IMR-90 (cell line): Measurements from ENCODE around the gene TMPRSS6. TPM values are rescaled to one million over a fixed set of nuclear protein-coding genes. Genes with fewer than 3 reads are reported as not detected.

Experiments
- ATAC-seq: fragments of 200-7000 bp; cut with Tn5 transposase; 2 replicates; pipeline ENCODE4 v1.9.1; 2020; ENCODE audit warnings: low read depth, mild to moderate bottlenecking, moderate library complexity
- BruUV-seq: library from RNA; stranded (reverse); fragments of 400-500 nt; replicated peaks from 2 replicates; lab custom pipeline; 2021; lab: Mats Ljungman, UMichigan
- CTCF ChIA-PET: fragments of 300-600 bp; formaldehyde crosslinking; extraction: SDS; loops from one replicate; lab custom pipeline; 2021; ENCODE audit warnings: antibody characterized with exemption; lab: Yijun Ruan, JAX
- POLR2A ChIA-PET: fragments of 300-600 bp; sonication (Branson Sonifier 250); formaldehyde crosslinking; loops from one replicate; lab custom pipeline; 2022; ENCODE audit warnings: antibody characterized with exemption; ENCODE audit not compliant: unreplicated experiment; lab: Charles Lee
- DNase-seq: peaks from one replicate; pipeline ENCODE4 v3.0.0; 2013
- H2AFZ ChIP-seq: replicated peaks from 2 replicates; pipeline ENCODE3; 2013; ENCODE audit warnings: low read length, mild to moderate bottlenecking; ENCODE audit not compliant: poor library complexity
- H2AK5ac ChIP-seq: 2 replicates; pipeline ENCODE4 v1.6.1; 2013; ENCODE audit warnings: low read depth, low read length, inconsistent platforms
- H2AK9ac ChIP-seq: replicated peaks from 2 replicates; pipeline ENCODE3; 2013; ENCODE audit warnings: mild to moderate bottlenecking, low read depth, low read length, moderate library complexity; ENCODE audit not compliant: poor library complexity
- H2BK120ac ChIP-seq: 2 replicates; pipeline ENCODE4 v1.6.1; 2013; ENCODE audit warnings: low read depth, low read length, inconsistent platforms
- H2BK15ac ChIP-seq: 3 replicates; pipeline ENCODE4 v1.6.1; 2013; ENCODE audit warnings: low read depth, low read length, inconsistent platforms
- H2BK20ac ChIP-seq: 2 replicates; pipeline ENCODE4 v1.6.1; 2013; ENCODE audit warnings: low read depth, mild to moderate bottlenecking, inconsistent platforms, low read length, moderate library complexity
- H2BK5ac ChIP-seq: 2 replicates; pipeline ENCODE4 v1.6.1; 2013; ENCODE audit warnings: mild to moderate bottlenecking, low read depth, low read length, inconsistent platforms; ENCODE audit not compliant: poor library complexity, severe bottlenecking
- H3K14ac ChIP-seq: replicated peaks from 2 replicates; pipeline ENCODE4 v1.6.1; 2013; ENCODE audit warnings: low read depth, low read length, inconsistent platforms
- H3K18ac ChIP-seq: 2 replicates; pipeline ENCODE4 v1.6.1; 2013; ENCODE audit warnings: low read depth, low read length, control low read depth
- H3K23ac ChIP-seq: 2 replicates; pipeline ENCODE4 v1.6.1; 2013; ENCODE audit warnings: low read depth, low read length, inconsistent platforms
- H3K27ac ChIP-seq: 2 replicates; pipeline ENCODE4 v1.5.1; 2013; ENCODE audit warnings: mild to moderate bottlenecking, control low read depth, low read length; ENCODE audit not compliant: insufficient read depth
- H3K27me3 ChIP-seq: 2 replicates; pipeline ENCODE4 v1.6.1; 2013; ENCODE audit warnings: low read length; ENCODE audit not compliant: control insufficient read depth, insufficient read depth
- H3K36me3 ChIP-seq: 2 replicates; pipeline ENCODE4 v1.6.1; 2013; ENCODE audit warnings: low read length, mixed read lengths; ENCODE audit not compliant: control insufficient read depth, insufficient read depth
- H3K4ac ChIP-seq: 2 replicates; pipeline ENCODE4 v1.6.1; 2013; ENCODE audit warnings: low read depth, low read length, inconsistent platforms
- H3K4me1 ChIP-seq: 2 replicates; pipeline ENCODE4 v1.6.1; 2013; ENCODE audit warnings: low read length, mixed read lengths; ENCODE audit not compliant: control insufficient read depth, insufficient read depth
- H3K4me2 ChIP-seq: 2 replicates; pipeline ENCODE4 v1.6.1; 2013; ENCODE audit warnings: low read depth, mild to moderate bottlenecking, control low read depth, low read length, moderate library complexity
- H3K4me3 ChIP-seq: 2 replicates; pipeline ENCODE4 v1.5.1; 2013; ENCODE audit warnings: low read depth, mild to moderate bottlenecking, control low read depth, low read length, moderate library complexity; ENCODE audit not compliant: insufficient read depth
- H3K56ac ChIP-seq: 2 replicates; pipeline ENCODE4 v1.6.1; 2013; ENCODE audit warnings: low read length, inconsistent platforms; ENCODE audit not compliant: insufficient read depth; ENCODE audit errors: extremely low read depth
- H3K79me1 ChIP-seq, 2 experiments: 2 replicates each; pipeline ENCODE4 v1.6.1; 2013; ENCODE audit warnings: low read length in 2 of 2, inconsistent platforms in 1 of 2, low read depth in 1 of 2
- H3K9ac ChIP-seq: 2 replicates; pipeline ENCODE4 v1.6.1; 2013; ENCODE audit warnings: low read depth, low read length, control low read depth
- H3K9me1 ChIP-seq: 2 replicates; pipeline ENCODE4 v1.6.1; 2013; ENCODE audit warnings: low read length, inconsistent platforms; ENCODE audit not compliant: insufficient read depth
- H3K9me3 ChIP-seq: 2 replicates; pipeline ENCODE4 v1.6.1; 2013; ENCODE audit warnings: low read length; ENCODE audit not compliant: control insufficient read depth, insufficient read depth
- H4K20me1 ChIP-seq: 2 replicates; pipeline ENCODE4 v1.6.1; 2013; ENCODE audit warnings: low read length, inconsistent platforms; ENCODE audit not compliant: insufficient read depth
- H4K5ac ChIP-seq: 2 replicates; pipeline ENCODE4 v1.6.1; 2013; ENCODE audit warnings: mild to moderate bottlenecking, low read depth, low read length, control low read depth
- H4K8ac ChIP-seq, 2 experiments: 2 replicates each; pipeline ENCODE4 v1.6.1; 2013; ENCODE audit warnings: low read depth in 2 of 2, low read length in 2 of 2, control low read depth in 1 of 2, inconsistent platforms in 1 of 2
- H4K91ac ChIP-seq: 2 replicates; pipeline ENCODE4 v1.6.1; 2013; ENCODE audit warnings: low read depth, low read length, inconsistent platforms; ENCODE audit not compliant: insufficient read depth
- BHLHE40 ChIP-seq: fragments of 150-350 bp; IDR thresholded peaks from 2 replicates; pipeline ENCODE4 v1.6.1; 2016; ENCODE audit warnings: mild to moderate bottlenecking, low read depth, low read length
- CEBPB ChIP-seq: IDR thresholded peaks from 2 replicates; pipeline ENCODE4 v1.6.1; 2012; ENCODE audit warnings: low read depth, low read length, improper control_type of control experiment
- CHD1 ChIP-seq: IDR thresholded peaks from 2 replicates; pipeline ENCODE4 v1.6.1; 2012; ENCODE audit warnings: low read depth, low read length, improper control_type of control experiment
- FOS ChIP-seq: fragments of 150-350 bp; IDR thresholded peaks from 2 replicates; pipeline ENCODE4 v1.6.1; 2016; ENCODE audit warnings: low read depth, low read length
- MAFK ChIP-seq: IDR thresholded peaks from 2 replicates; pipeline ENCODE4 v1.6.1; 2012; ENCODE audit warnings: low read depth, low read length, improper control_type of control experiment
- MAZ ChIP-seq: IDR thresholded peaks from 2 replicates; pipeline ENCODE4 v1.6.1; 2012; ENCODE audit warnings: low read depth, mild to moderate bottlenecking, low read length, improper control_type of control experiment, moderate library complexity, borderline replicate concordance
- MXI1 ChIP-seq: IDR thresholded peaks from 2 replicates; pipeline ENCODE4 v1.6.1; 2012; ENCODE audit warnings: low read depth, mild to moderate bottlenecking, low read length, moderate library complexity, borderline replicate concordance
- POLR2A ChIP-seq: IDR thresholded peaks from 2 replicates; pipeline ENCODE4 v1.6.1; 2012; ENCODE audit warnings: mild to moderate bottlenecking, low read depth, low read length
- RAD21 ChIP-seq: IDR thresholded peaks from 2 replicates; pipeline ENCODE4 v1.6.1; 2012; ENCODE audit warnings: low read length, improper control_type of control experiment
- RCOR1 ChIP-seq: IDR thresholded peaks from 2 replicates; pipeline ENCODE4 v1.6.1; 2012; ENCODE audit warnings: mild to moderate bottlenecking, low read length, improper control_type of control experiment; ENCODE audit not compliant: insufficient replicate concordance
- RFX5 ChIP-seq: IDR thresholded peaks from 2 replicates; pipeline ENCODE4 v1.8.0; 2012; ENCODE audit warnings: low read depth, mild to moderate bottlenecking, low read length, moderate library complexity
- SMC3 ChIP-seq: fragments of 150-350 bp; IDR thresholded peaks from 2 replicates; pipeline ENCODE4 v1.6.1; 2016; ENCODE audit warnings: low read depth, mild to moderate bottlenecking, antibody characterized with exemption, low read length, moderate library complexity
- USF2 ChIP-seq: fragments of 150-350 bp; IDR thresholded peaks from 2 replicates; pipeline ENCODE4 v1.6.1; 2017; ENCODE audit warnings: mild to moderate bottlenecking, antibody characterized with exemption, low read length, low read depth
- WGBS, 2 experiments: methylation state at CpG; one replicate each; pipeline versions ENCODE4 v1.1.5 to v1.1.7; 2013; ENCODE audit warnings: missing lambda C conversion rate in 2 of 2; ENCODE audit not compliant: insufficient read length in 1 of 2; ENCODE audit errors: extremely low coverage in 2 of 2; 5-methylcytosine and 5-hydroxymethylcytosine counted together
- dilution Hi-C: fragments of 300-500 bp; cut with HindIII; formaldehyde crosslinking; loops from one replicate; pipeline ENCODE4 v1.14.3; 2018; ENCODE audit warnings: low sequenced_read_pairs; ENCODE audit not compliant: unreplicated experiment
- in situ Hi-C: fragments of 300-500 bp; cut with MboI; formaldehyde crosslinking; loops from 3 replicates; pipeline ENCODE4 v1.14.3; 2019; ENCODE audit warnings: low sequenced_read_pairs, inconsistent platforms, mixed read lengths
- intact Hi-C: fragments of 100-400 bp; cut with micrococcal nuclease; formaldehyde crosslinking; loops from 2 replicates; pipeline ENCODE4 v1.10.0; 2022
- polyA plus RNA-seq, 3 experiments: library from polyadenylated mRNA; depleted of rRNA; stranded (reverse); fragments of >200 nt; gene quantifications; 2 replicates each; pipeline ENCODE4 v1.2.3, GENCODE V29; 2012; ENCODE audit warnings: low replicate concordance in 1 of 3
- total RNA-seq: library from RNA; depleted of rRNA; stranded (reverse); fragments of >200 nt; gene quantifications from 2 replicates; pipeline ENCODE4 v1.2.3, GENCODE V29; 2012
- TF ChIP-seq, protein P1 (sequence below): fragments of 150-350 bp; IDR thresholded peaks from 2 replicates; pipeline ENCODE4 v1.6.1; 2016; ENCODE audit warnings: low read depth, mild to moderate bottlenecking, low read length, moderate library complexity, borderline replicate concordance
- TF ChIP-seq, protein P2 (sequence below): conservative IDR thresholded peaks from 2 replicates; pipeline ENCODE4 v1.5.1; 2012; ENCODE audit warnings: mild to moderate bottlenecking, low read depth, low read length, improper control_type of control experiment

TMPRSS6 gene
- total and polyA plus RNA-seq, 2 of the 4 experiments (the other 2 are of a cell fraction): not detected

GRCh38 chr22:37024339-37025157 is 85.0 kb downstream of the TMPRSS6 start:
- Histone ChIP-seq H3K9ac (no peak overlapping the region), H3K4ac (no peak overlapping the region), H2AK9ac (no peak overlapping the region), H3K56ac (no peak overlapping the region), H3K27ac (no peak overlapping the region), H3K4me2 (no peak overlapping the region), H2BK20ac (no peak overlapping the region), H3K27me3 (no peaks in the 10 kb centered on the region), H4K91ac (no peak overlapping the region), H3K9me1 (peaks cover 13% of the 10 kb centered on the region; the same call in 1 of the 2 replicates), H2BK5ac (no peak overlapping the region), H2BK15ac (no peak overlapping the region), H3K79me1 (peaks cover 7 to 52% of the 10 kb centered on the region in 2 experiments), H2AK5ac (no peak overlapping the region), H4K8ac (no peak overlapping the region), H2AFZ (no peak overlapping the region), H3K4me1 (peaks cover 2% of the 10 kb centered on the region), H4K5ac (no peak overlapping the region), H4K20me1 (peaks cover 24% of the 10 kb centered on the region), H3K23ac (no peak overlapping the region), H3K36me3 (peaks cover 37% of the 10 kb centered on the region), H3K9me3 (no peaks in the 10 kb centered on the region), H2BK120ac (no peak overlapping the region), H3K4me3 (no peak overlapping the region), H3K14ac (no peak overlapping the region), H3K18ac (no peak overlapping the region)
- intact Hi-C loops (loop anchor here (5.0 kb wide), 1 partner anchor 242 kb away; no protein-coding TSS in a partner anchor), dilution Hi-C loops (no loop called here), in situ Hi-C loops (no loop called here)
- DNase-seq (no peak), ATAC-seq (no peak)
- WGBS, 2 experiments: 93% methylated on average over 54 of the region's 71 CpGs; no CpG with 5 or more reads in 1 of the 2 experiments
- BruUV-seq: no TSS peak
- ChIA-PET CTCF (no interaction called here), POLR2A (interaction anchor here (0.6 kb wide), 1 partner anchor 520 kb away, joined by 3 read pairs; no protein-coding TSS in a partner anchor)
- TF ChIP-seq USF2 (no peak), BHLHE40 (no peak), MAZ (no peak), RAD21 (no peak), MAFK (no peak), MXI1 (no peak), RCOR1 (no peak), POLR2A (no peak), SMC3 (no peak), CEBPB (no peak), CHD1 (no peak), RFX5 (no peak), FOS (no peak)
- TF ChIP-seq, protein P1, sequence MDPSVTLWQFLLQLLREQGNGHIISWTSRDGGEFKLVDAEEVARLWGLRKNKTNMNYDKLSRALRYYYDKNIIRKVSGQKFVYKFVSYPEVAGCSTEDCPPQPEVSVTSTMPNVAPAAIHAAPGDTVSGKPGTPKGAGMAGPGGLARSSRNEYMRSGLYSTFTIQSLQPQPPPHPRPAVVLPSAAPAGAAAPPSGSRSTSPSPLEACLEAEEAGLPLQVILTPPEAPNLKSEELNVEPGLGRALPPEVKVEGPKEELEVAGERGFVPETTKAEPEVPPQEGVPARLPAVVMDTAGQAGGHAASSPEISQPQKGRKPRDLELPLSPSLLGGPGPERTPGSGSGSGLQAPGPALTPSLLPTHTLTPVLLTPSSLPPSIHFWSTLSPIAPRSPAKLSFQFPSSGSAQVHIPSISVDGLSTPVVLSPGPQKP: no peak
- TF ChIP-seq, protein P2, sequence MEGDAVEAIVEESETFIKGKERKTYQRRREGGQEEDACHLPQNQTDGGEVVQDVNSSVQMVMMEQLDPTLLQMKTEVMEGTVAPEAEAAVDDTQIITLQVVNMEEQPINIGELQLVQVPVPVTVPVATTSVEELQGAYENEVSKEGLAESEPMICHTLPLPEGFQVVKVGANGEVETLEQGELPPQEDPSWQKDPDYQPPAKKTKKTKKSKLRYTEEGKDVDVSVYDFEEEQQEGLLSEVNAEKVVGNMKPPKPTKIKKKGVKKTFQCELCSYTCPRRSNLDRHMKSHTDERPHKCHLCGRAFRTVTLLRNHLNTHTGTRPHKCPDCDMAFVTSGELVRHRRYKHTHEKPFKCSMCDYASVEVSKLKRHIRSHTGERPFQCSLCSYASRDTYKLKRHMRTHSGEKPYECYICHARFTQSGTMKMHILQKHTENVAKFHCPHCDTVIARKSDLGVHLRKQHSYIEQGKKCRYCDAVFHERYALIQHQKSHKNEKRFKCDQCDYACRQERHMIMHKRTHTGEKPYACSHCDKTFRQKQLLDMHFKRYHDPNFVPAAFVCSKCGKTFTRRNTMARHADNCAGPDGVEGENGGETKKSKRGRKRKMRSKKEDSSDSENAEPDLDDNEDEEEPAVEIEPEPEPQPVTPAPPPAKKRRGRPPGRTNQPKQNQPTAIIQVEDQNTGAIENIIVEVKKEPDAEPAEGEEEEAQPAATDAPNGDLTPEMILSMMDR: no peak
